MCF 10A (cell line): ENCODE data around the gene SH3BP5L. TPM values are rescaled to one million over a fixed set of nuclear protein-coding genes. Genes with fewer than 3 reads are reported as not detected.
A peak's percentile ranks its signal among the peaks of the same experiment; 100 is the strongest.

Experiments used
- BruUV-seq: library from RNA; stranded (reverse); fragments of 400-500 nt; replicated peaks from 2 replicates; lab custom pipeline; 2021; lab: Mats Ljungman, UMichigan
- CTCF ChIA-PET: fragments of 300-600 bp; sonication (Branson Sonifier 250); formaldehyde crosslinking; extraction: SDS; loops from one replicate; lab custom pipeline; 2021; ENCODE audit warnings: antibody characterized with exemption, inconsistent platforms; lab: Yijun Ruan, JAX
- POLR2A ChIA-PET: fragments of 300-600, 350-650 bp; sonication (Branson Sonifier 250); formaldehyde crosslinking; extraction: SDS; loops from one replicate; lab custom pipeline; 2020; ENCODE audit warnings: antibody characterized with exemption, inconsistent platforms; lab: Yijun Ruan, JAX
- DNase-seq: peaks from one replicate; pipeline ENCODE4 v3.0.0-alpha.2; 2018; ENCODE audit not compliant: unreplicated experiment
- H3K27ac Mint-ChIP-seq: one replicate; pipeline ENCODE4 v1.8.0; 2022; ENCODE audit warnings: mild to moderate bottlenecking, low read depth, mixed read lengths; ENCODE audit not compliant: unreplicated experiment
- H3K27me3 Mint-ChIP-seq: one replicate; pipeline ENCODE4 v1.8.0; 2022; ENCODE audit warnings: mixed read lengths; ENCODE audit not compliant: insufficient read depth, unreplicated experiment
- H3K36me3 Mint-ChIP-seq: one replicate; pipeline ENCODE4 v1.8.0; 2022; ENCODE audit warnings: mild to moderate bottlenecking, moderate library complexity, mixed read lengths; ENCODE audit not compliant: insufficient read depth, unreplicated experiment
- H3K4me1 Mint-ChIP-seq: one replicate; pipeline ENCODE4 v1.8.0; 2022; ENCODE audit warnings: mixed read lengths; ENCODE audit not compliant: insufficient read depth, unreplicated experiment
- H3K4me3 Mint-ChIP-seq: one replicate; pipeline ENCODE4 v1.8.0; 2022; ENCODE audit warnings: mild to moderate bottlenecking, moderate library complexity, mixed read lengths; ENCODE audit not compliant: unreplicated experiment
- H3K9me3 Mint-ChIP-seq: one replicate; pipeline ENCODE4 v1.8.0; 2022; ENCODE audit warnings: mixed read lengths; ENCODE audit not compliant: unreplicated experiment
- CTCF ChIP-seq: fragments of 200-600 bp; IDR thresholded peaks from one replicate; pipeline ENCODE4 v1.8.0; 2022; ENCODE audit warnings: antibody characterized with exemption, mild to moderate bottlenecking; ENCODE audit not compliant: unreplicated experiment
- intact Hi-C: fragments of 100-400 bp; cut with micrococcal nuclease; formaldehyde crosslinking; loops from 2 replicates; pipeline ENCODE4 v1.14.1; 2022
- total RNA-seq: library from RNA; stranded (reverse); gene quantifications from 2 replicates; pipeline ENCODE4 v1.2.3, GENCODE V29; 2022

The SH3BP5L gene
- total RNA-seq, 1 experiment from 2014 or later: 31.5 TPM

- H3K27me3 Mint-ChIP-seq: no peaks in the 10 kb centered on the region
- CTCF ChIA-PET: interaction anchor here (0.6 to 7.2 kb wide), 4 partner anchors 18 to 343 kb away, joined by 3 to 49 read pairs (median 4); partner anchors contain the start of gene OR2T2
- H3K27ac Mint-ChIP-seq: no peak overlapping the region
- TF ChIP-seq CTCF: no peak
- BruUV-seq: no TSS peak
- POLR2A ChIA-PET: interaction anchor here (0.6 kb wide), 1 partner anchor 379 kb away, joined by 3 read pairs; no protein-coding TSS in a partner anchor
- intact Hi-C loops: no loop called here
- H3K36me3 Mint-ChIP-seq: peaks cover 6% of the 10 kb centered on the region
- H3K4me3 Mint-ChIP-seq: no peak overlapping the region
- peaks cover 5% of the 10 kb centered on the region for H3K4me1 Mint-ChIP-seq
- DNase-seq: no peak
- no peaks in the 10 kb centered on the region for H3K9me3 Mint-ChIP-seq
These were observed 37.4 kb downstream of the SH3BP5L start for GRCh38 chr1:248788327-248788726.

- H3K4me3 Mint-ChIP-seq: no peak overlapping the region
- no peak for DNase-seq
- POLR2A ChIA-PET: interaction anchor here (1.6 kb wide), 1 partner anchor 39 kb away, joined by 7 read pairs; the partner anchor contains the start of gene SH3BP5L
- no peaks in the 10 kb centered on the region for H3K27me3 Mint-ChIP-seq
- BruUV-seq: no TSS peak
- no peak overlapping the region for H3K27ac Mint-ChIP-seq
- CTCF ChIA-PET: interaction anchor here (1.8 to 7.2 kb wide), 3 partner anchors 18 to 82 kb away, joined by 6 to 49 read pairs (median 7); no protein-coding TSS in a partner anchor
- H3K4me1 Mint-ChIP-seq: peaks cover 5% of the 10 kb centered on the region
- H3K9me3 Mint-ChIP-seq: no peaks in the 10 kb centered on the region
- intact Hi-C loops: no loop called here
- TF ChIP-seq CTCF: no peak
- peaks cover 6% of the 10 kb centered on the region for H3K36me3 Mint-ChIP-seq
These were observed 38.3 kb downstream of the SH3BP5L start for GRCh38 chr1:248787430-248787829.

- Mint-ChIP-seq H3K27me3 (no peaks in the 10 kb centered on the region), H3K4me3 (no peak overlapping the region), H3K36me3 (peaks cover 6% of the 10 kb centered on the region), H3K9me3 (peaks cover 10% of the 10 kb centered on the region), H3K4me1 (peaks cover 5% of the 10 kb centered on the region), H3K27ac (no peak overlapping the region)
- no TSS peak for BruUV-seq
- peak; percentile 43 for DNase-seq
- CTCF ChIA-PET: interaction anchor here (0.6 to 7.2 kb wide), 8 partner anchors 10 to 164 kb away, joined by 3 to 49 read pairs (median 6); no protein-coding TSS in a partner anchor
- POLR2A ChIA-PET: interaction anchor here (0.7 to 1.7 kb wide), 4 partner anchors 9 to 40 kb away, joined by 3 to 7 read pairs (median 5); partner anchors contain the start of gene SH3BP5L
- intact Hi-C loops: no loop called here
- no peak for TF ChIP-seq CTCF
These were observed 39.6 kb downstream of the SH3BP5L start for GRCh38 chr1:248786156-248786555.

GRCh38 chr1:248783367-248783766 is 42.3 kb downstream of the SH3BP5L start:
- POLR2A ChIA-PET: no interaction called here
- H3K9me3 Mint-ChIP-seq: peaks cover 11% of the 10 kb centered on the region

More at GRCh38 chr1:248783367-248783766, 42.3 kb downstream of the SH3BP5L start:
- no peaks in the 10 kb centered on the region for H3K27me3 Mint-ChIP-seq
- TF ChIP-seq CTCF: no peak
- H3K4me1 Mint-ChIP-seq: peaks cover 5% of the 10 kb centered on the region
- no peak overlapping the region for H3K4me3 Mint-ChIP-seq
- BruUV-seq: no TSS peak
- no peak for DNase-seq
- peaks cover 6% of the 10 kb centered on the region for H3K36me3 Mint-ChIP-seq
- intact Hi-C loops: no loop called here
- no peak overlapping the region for H3K27ac Mint-ChIP-seq
- CTCF ChIA-PET: interaction anchor here (0.7 to 4.0 kb wide), 2 partner anchors 12 to 23 kb away, joined by 3 to 12 read pairs; no protein-coding TSS in a partner anchor
